B cell (primary cell): Measurements from ENCODE around the gene PPP6R3. TPM values are rescaled to one million over a fixed set of nuclear protein-coding genes. Genes with fewer than 3 reads are reported as not detected.

Experiments used
- ATAC-seq: fragments of 200-7000 bp; cut with Tn5 transposase; one replicate; pipeline ENCODE4 v1.10.0; 2021; ENCODE audit warnings: low read depth, mild to moderate bottlenecking, moderate number of reproducible peaks, moderate library complexity
- CTCF ChIA-PET: fragments of 350-600 bp; sonication (Branson Sonifier 250); formaldehyde crosslinking; loops from one replicate; lab custom pipeline; 2021; ENCODE audit warnings: antibody characterized with exemption, inconsistent platforms; lab: Charles Lee
- POLR2A ChIA-PET: fragments of 350-600 bp; sonication (Branson Sonifier 250); formaldehyde crosslinking; loops from one replicate; lab custom pipeline; 2021; ENCODE audit warnings: antibody characterized with exemption; lab: Charles Lee
- DNase-seq: peaks from one replicate; pipeline ENCODE4 v3.0.0; 2013
- H2AFZ ChIP-seq: 2 replicates; pipeline ENCODE4 v1.6.1; 2012; ENCODE audit warnings: mild to moderate bottlenecking, low read depth, low read length; ENCODE audit not compliant: insufficient read depth, poor library complexity, severe bottlenecking
- H3K27ac ChIP-seq, 2 donors: 1 replicate in 1 of 2; 2 replicates in 1 of 2; pipeline ENCODE4 v1.5.1; 2012 to 2013; ENCODE audit warnings: low read length in 2 of 2, mild to moderate bottlenecking in 2 of 2, moderate library complexity in 1 of 2
- H3K27me3 ChIP-seq, 4 experiments: fragments of 200-600 bp in 1 of 4; sonication (generic) in 1 of 4; replicated peaks in 1 of 4; 1 replicate in 2 of 4; 2 replicates in 2 of 4; pipeline versions ENCODE4 v1.6.1 to v1.7.0; 2013 to 2016; ENCODE audit warnings: low read length in 3 of 4, mild to moderate bottlenecking in 2 of 4, mixed read lengths in 1 of 4, moderate library complexity in 1 of 4; ENCODE audit not compliant: insufficient read depth in 4 of 4, control insufficient read depth in 3 of 4; ENCODE audit errors: control extremely low read depth in 1 of 4
- H3K36me3 ChIP-seq, 2 experiments: replicated peaks in 1 of 2; 1 replicate in 1 of 2; 2 replicates in 1 of 2; pipeline versions ENCODE4 v1.6.1 to v1.7.1; 2013; ENCODE audit warnings: low read length in 1 of 2; ENCODE audit not compliant: insufficient read depth in 2 of 2, control insufficient read depth in 1 of 2; ENCODE audit errors: control extremely low read depth in 1 of 2, extremely low read depth in 1 of 2
- H3K4me1 ChIP-seq, 2 donors: fragments of 200-600 bp in 1 of 2; sonication (generic) in 1 of 2; 1 replicate in 1 of 2; 2 replicates in 1 of 2; pipeline versions ENCODE4 v1.5.1 to v1.6.1; 2013 to 2017; ENCODE audit warnings: low read length in 2 of 2; ENCODE audit not compliant: control insufficient read depth in 2 of 2, insufficient read depth in 2 of 2
- H3K4me2 ChIP-seq: replicated peaks from 2 replicates; pipeline ENCODE3; 2012; ENCODE audit warnings: mild to moderate bottlenecking, low read depth, low read length; ENCODE audit not compliant: poor library complexity, severe bottlenecking
- H3K4me3 ChIP-seq, 5 experiments: fragments of 200-600 bp in 1 of 5; sonication (generic) in 1 of 5; 1 replicate in 3 of 5; 2 replicates in 2 of 5; pipeline versions ENCODE4 v1.5.1 to v1.7.0; 2011 to 2016; ENCODE audit warnings: low read length in 4 of 5, mild to moderate bottlenecking in 4 of 5, low read depth in 2 of 5, control low read depth in 1 of 5, moderate library complexity in 1 of 5; ENCODE audit not compliant: insufficient read depth in 1 of 5; ENCODE audit errors: control extremely low read depth in 1 of 5, extremely low read depth in 1 of 5
- H3K79me2 ChIP-seq: fragments of 200-600 bp; sonication (generic); one replicate; pipeline ENCODE4 v1.6.0; 2016; ENCODE audit warnings: low read length; ENCODE audit not compliant: control insufficient read depth, insufficient read depth
- H3K9ac ChIP-seq: fragments of 200-600 bp; sonication (generic); 2 replicates; pipeline ENCODE4 v1.6.1; 2017; ENCODE audit warnings: mild to moderate bottlenecking, low read length, moderate library complexity
- H3K9me3 ChIP-seq, 3 donors: one replicate each; pipeline versions ENCODE4 v1.6.1 to v1.7.1; 2013; ENCODE audit warnings: low read length in 2 of 3; ENCODE audit not compliant: control insufficient read depth in 2 of 3, insufficient read depth in 1 of 3; ENCODE audit errors: control extremely low read depth in 1 of 3
- H4K20me1 ChIP-seq: 2 replicates; pipeline ENCODE4 v1.6.0; 2012; ENCODE audit warnings: mild to moderate bottlenecking, low read length; ENCODE audit not compliant: insufficient read depth, control insufficient read depth, poor library complexity, severe bottlenecking
- H3K27ac Mint-ChIP-seq: one replicate; pipeline ENCODE4 v1.8.0; 2021; ENCODE audit warnings: mixed read lengths
- H3K27me3 Mint-ChIP-seq: one replicate; pipeline ENCODE4 v1.8.0; 2021; ENCODE audit warnings: mixed read lengths
- H3K4me1 Mint-ChIP-seq: one replicate; pipeline ENCODE4 v1.8.0; 2021; ENCODE audit warnings: mixed read lengths
- H3K4me3 Mint-ChIP-seq: one replicate; pipeline ENCODE4 v1.8.0; 2021; ENCODE audit warnings: mixed read lengths
- H3K9me3 Mint-ChIP-seq: one replicate; pipeline ENCODE4 v1.8.0; 2022; ENCODE audit warnings: mixed read lengths; ENCODE audit not compliant: insufficient read depth
- EZH2 ChIP-seq: IDR thresholded peaks from 2 replicates; pipeline ENCODE4 v1.6.1; 2012; ENCODE audit warnings: borderline replicate concordance, low read depth, mild to moderate bottlenecking, moderate library complexity, low read length; ENCODE audit not compliant: insufficient read depth, poor library complexity, severe bottlenecking
- WGBS: methylation state at CpG from one replicate; pipeline ENCODE4 v1.1.5; 2013; ENCODE audit warnings: missing lambda C conversion rate; ENCODE audit not compliant: insufficient coverage; 5-methylcytosine and 5-hydroxymethylcytosine counted together
- intact Hi-C: fragments of 100-400 bp; cut with micrococcal nuclease; formaldehyde crosslinking; loops from one replicate; pipeline ENCODE4 v1.10.0; 2022
- polyA plus RNA-seq: library from polyadenylated mRNA; depleted of rRNA; stranded (reverse); fragments of >200 nt; gene quantifications from 2 replicates; pipeline ENCODE4 v1.2.3, GENCODE V29; 2012
- total RNA-seq, 2 donors: library from RNA; stranded (reverse); fragments of 120-200 nt in 1 of 2; gene quantifications; 1 replicate in 1 of 2; 2 replicates in 1 of 2; pipeline versions ENCODE4 v1.2.3 to v1.2.4, GENCODE V29; 2013 to 2022
- TF ChIP-seq, protein P1 (sequence below): fragments of 200-600 bp; IDR thresholded peaks from one replicate; pipeline ENCODE4 v1.8.0; 2022; ENCODE audit warnings: antibody characterized with exemption, mild to moderate bottlenecking

The PPP6R3 gene
- total and polyA plus RNA-seq, 2 donors (not counting 1 experiment from before 2014, with no cell fraction given): 48.5 to 159 TPM

DNA sequence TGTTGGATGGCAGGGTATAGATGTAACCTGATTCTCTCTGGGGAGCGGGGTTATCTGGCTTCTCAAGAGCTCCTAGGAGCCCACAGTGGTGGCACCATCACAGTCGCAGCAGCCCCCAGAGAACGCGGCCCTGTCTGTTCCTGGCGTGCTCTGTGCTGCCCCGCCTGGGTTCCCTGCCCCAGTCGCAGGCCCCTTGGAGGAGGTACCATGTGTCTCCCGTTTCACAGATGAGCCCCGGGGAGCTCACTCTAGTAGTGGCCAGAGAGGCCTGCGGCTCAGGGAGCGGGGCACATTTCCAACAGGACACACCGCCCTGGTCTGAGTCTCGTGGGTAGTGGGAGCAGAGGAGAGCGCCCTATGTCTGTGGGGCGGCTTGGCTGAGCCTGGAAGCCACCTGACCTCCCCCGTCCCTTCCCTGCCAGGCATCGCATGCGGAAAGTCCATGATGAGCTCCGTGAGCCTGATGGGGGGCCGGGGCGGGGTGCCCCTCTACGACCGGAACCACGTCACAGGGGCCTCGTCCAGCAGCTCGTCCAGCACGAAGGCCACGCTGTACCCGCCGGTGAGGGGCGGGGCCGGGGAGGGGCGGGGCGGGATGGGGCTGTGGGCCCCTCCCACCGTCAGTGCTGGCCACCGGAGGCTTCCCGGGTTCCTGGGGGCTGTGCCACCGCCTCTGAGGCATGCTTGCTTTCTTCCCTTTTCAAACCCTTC is 21.0 kb upstream of the PPP6R3 start:
- no peaks in the 10 kb centered on the region for H3K27me3 Mint-ChIP-seq
- no peak for TF ChIP-seq EZH2
- TF ChIP-seq, protein P1, sequence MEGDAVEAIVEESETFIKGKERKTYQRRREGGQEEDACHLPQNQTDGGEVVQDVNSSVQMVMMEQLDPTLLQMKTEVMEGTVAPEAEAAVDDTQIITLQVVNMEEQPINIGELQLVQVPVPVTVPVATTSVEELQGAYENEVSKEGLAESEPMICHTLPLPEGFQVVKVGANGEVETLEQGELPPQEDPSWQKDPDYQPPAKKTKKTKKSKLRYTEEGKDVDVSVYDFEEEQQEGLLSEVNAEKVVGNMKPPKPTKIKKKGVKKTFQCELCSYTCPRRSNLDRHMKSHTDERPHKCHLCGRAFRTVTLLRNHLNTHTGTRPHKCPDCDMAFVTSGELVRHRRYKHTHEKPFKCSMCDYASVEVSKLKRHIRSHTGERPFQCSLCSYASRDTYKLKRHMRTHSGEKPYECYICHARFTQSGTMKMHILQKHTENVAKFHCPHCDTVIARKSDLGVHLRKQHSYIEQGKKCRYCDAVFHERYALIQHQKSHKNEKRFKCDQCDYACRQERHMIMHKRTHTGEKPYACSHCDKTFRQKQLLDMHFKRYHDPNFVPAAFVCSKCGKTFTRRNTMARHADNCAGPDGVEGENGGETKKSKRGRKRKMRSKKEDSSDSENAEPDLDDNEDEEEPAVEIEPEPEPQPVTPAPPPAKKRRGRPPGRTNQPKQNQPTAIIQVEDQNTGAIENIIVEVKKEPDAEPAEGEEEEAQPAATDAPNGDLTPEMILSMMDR: no peak
- no peak overlapping the region for H3K4me3 Mint-ChIP-seq
- Histone ChIP-seq H3K36me3 (no peaks in the 10 kb centered on the region), H4K20me1 (no peaks in the 10 kb centered on the region), H3K4me3 (no peak overlapping the region), H3K4me1 (peaks cover 16 to 26% of the 10 kb centered on the region in 2 donors), H3K27me3 (no peaks in the 10 kb centered on the region), H3K4me2 (no peak overlapping the region), H2AFZ (no peak overlapping the region), H3K9me3 (no peaks in the 10 kb centered on the region), H3K27ac (no peak overlapping the region), H3K79me2 (no peaks in the 10 kb centered on the region), H3K9ac (no peak overlapping the region)
- peaks cover 29% of the 10 kb centered on the region for H3K4me1 Mint-ChIP-seq
- DNase-seq (no peak), ATAC-seq (no peak)
- WGBS: 93% methylated on average over 34 of the region's 38 CpGs
- CTCF ChIA-PET: no interaction called here
- intact Hi-C loops: loop anchor here (10.0 kb wide), 1 partner anchor 435 kb away; the partner anchor contains the start of gene UNC93B1
- H3K9me3 Mint-ChIP-seq: no peaks in the 10 kb centered on the region
- POLR2A ChIA-PET: no interaction called here
- no peak overlapping the region for H3K27ac Mint-ChIP-seq

DNA sequence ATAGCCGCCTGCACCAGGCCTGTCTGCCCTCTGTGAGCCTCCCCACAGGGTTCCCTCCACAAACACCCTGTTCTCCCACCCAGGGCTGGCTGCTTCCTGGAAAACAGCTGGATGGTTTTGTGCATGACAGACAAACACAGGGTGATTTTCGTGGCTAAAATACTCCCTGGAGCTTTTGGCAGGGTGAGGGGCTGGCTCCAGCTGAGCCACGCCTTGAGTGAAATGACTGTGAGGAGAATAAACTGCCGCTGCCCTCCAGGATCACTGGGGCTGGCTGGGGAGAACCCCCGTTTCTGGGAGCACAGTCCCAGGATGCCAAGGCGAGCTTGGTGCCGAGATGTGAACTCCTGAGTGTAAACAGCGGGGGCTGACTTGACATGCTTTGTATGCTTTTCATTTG is 20.3 kb upstream of the PPP6R3 start:
- H3K4me3 Mint-ChIP-seq: no peak overlapping the region
- Histone ChIP-seq H3K4me2 (peak overlapping the region; percentile 15), H3K4me3 (no peak overlapping the region), H3K9me3 (no peaks in the 10 kb centered on the region), H3K27ac (no peak overlapping the region), H3K36me3 (no peaks in the 10 kb centered on the region), H2AFZ (no peak overlapping the region), H3K4me1 (peaks cover 16 to 26% of the 10 kb centered on the region in 2 donors), H3K9ac (no peak overlapping the region), H4K20me1 (no peaks in the 10 kb centered on the region), H3K79me2 (no peaks in the 10 kb centered on the region), H3K27me3 (no peaks in the 10 kb centered on the region)
- ChIA-PET POLR2A (no interaction called here), CTCF (no interaction called here)
- 65% methylated on average over 8 of the region's 8 CpGs for WGBS
- intact Hi-C loops: loop anchor here (10.0 kb wide), 1 partner anchor 435 kb away; the partner anchor contains the start of gene UNC93B1
- no peak for ATAC-seq
- peaks cover 29% of the 10 kb centered on the region for H3K4me1 Mint-ChIP-seq
- no peak for DNase-seq
- no peaks in the 10 kb centered on the region for H3K9me3 Mint-ChIP-seq
- TF ChIP-seq EZH2: no peak
- H3K27ac Mint-ChIP-seq: peak overlapping the region; percentile 41
- H3K27me3 Mint-ChIP-seq: no peaks in the 10 kb centered on the region
